Activated CD8-positive, alpha-beta T cell treated with anti-CD3 and anti-CD28 coated beads, Interleukin-2, amount 10 ng/mL, durations not matched to agents 7 days and 5 days (primary cell): ENCODE measurements around the gene SLC4A11. TPM values are rescaled to one million over a fixed set of nuclear protein-coding genes. Genes with fewer than 3 reads are reported as not detected.
A peak's percentile ranks its signal among the peaks of the same experiment; 100 is the strongest.

Source experiments
- ATAC-seq: fragments of 150-1000 bp; cut with Tn5 transposase; one replicate; pipeline ENCODE4 v1.10.0; 2021; ENCODE audit warnings: moderate library complexity
- CTCF ChIA-PET: fragments of 350-600 bp; sonication (Branson Sonifier 250); formaldehyde crosslinking; loops from one replicate; lab custom pipeline; 2021; ENCODE audit warnings: antibody characterized with exemption; lab: Charles Lee
- POLR2A ChIA-PET: fragments of 350-600 bp; sonication (Branson Sonifier 250); formaldehyde crosslinking; loops from one replicate; lab custom pipeline; 2021; ENCODE audit warnings: antibody characterized with exemption; lab: Charles Lee
- DNase-seq: peaks from one replicate; pipeline ENCODE4 v3.0.0-alpha.2; 2020
- H3K27ac Mint-ChIP-seq: one replicate; pipeline ENCODE4 v1.8.0; 2021; ENCODE audit warnings: mild to moderate bottlenecking, mixed read lengths
- H3K27me3 Mint-ChIP-seq: one replicate; pipeline ENCODE4 v1.8.0; 2021; ENCODE audit warnings: low read depth, mixed read lengths
- H3K36me3 Mint-ChIP-seq: one replicate; pipeline ENCODE4 v1.8.0; 2021; ENCODE audit warnings: low read depth, mixed read lengths
- H3K4me1 Mint-ChIP-seq: one replicate; pipeline ENCODE4 v1.8.0; 2021; ENCODE audit warnings: low read depth, mixed read lengths
- H3K4me3 Mint-ChIP-seq: one replicate; pipeline ENCODE4 v1.8.0; 2021; ENCODE audit warnings: mild to moderate bottlenecking, mixed read lengths
- H3K9me3 Mint-ChIP-seq: one replicate; pipeline ENCODE4 v1.8.0; 2022; ENCODE audit warnings: mixed read lengths; ENCODE audit not compliant: insufficient read depth
- total RNA-seq, 2 experiments: library from RNA; stranded (reverse); gene quantifications; one replicate each; pipeline ENCODE4 v1.2.3, GENCODE V29; 2021

The SLC4A11 gene
- total RNA-seq, 2 experiments from 2014 or later: 1.6 to 2.8 TPM

- ChIA-PET CTCF (no interaction called here), POLR2A (no interaction called here)
- Mint-ChIP-seq H3K4me1 (peaks cover 14% of the 10 kb centered on the region), H3K27ac (no peak overlapping the region), H3K9me3 (no peaks in the 10 kb centered on the region), H3K4me3 (no peak overlapping the region), H3K36me3 (no peaks in the 10 kb centered on the region), H3K27me3 (peaks cover 52% of the 10 kb centered on the region)
- DNase-seq (no peak), ATAC-seq (no peak)
Observed at GRCh38 chr20:3245156-3245555, 6.2 kb upstream of the SLC4A11 start.

- Mint-ChIP-seq H3K27ac (no peak overlapping the region), H3K9me3 (no peaks in the 10 kb centered on the region), H3K4me1 (peaks cover 20% of the 10 kb centered on the region), H3K36me3 (no peaks in the 10 kb centered on the region), H3K4me3 (no peak overlapping the region), H3K27me3 (peaks cover 52% of the 10 kb centered on the region)
- ATAC-seq (no peak), DNase-seq (no peak)
- CTCF ChIA-PET: no interaction called here
- POLR2A ChIA-PET: no interaction called here
Observed at GRCh38 chr20:3244613-3245012, 5.6 kb upstream of the SLC4A11 start.

GRCh38 chr20:3243718-3244358, 4.8 kb upstream of the SLC4A11 start:
- Mint-ChIP-seq H3K4me1 (peaks cover 19% of the 10 kb centered on the region), H3K27me3 (peaks cover 53% of the 10 kb centered on the region), H3K9me3 (no peaks in the 10 kb centered on the region), H3K4me3 (no peak overlapping the region), H3K36me3 (no peaks in the 10 kb centered on the region), H3K27ac (no peak overlapping the region)
- no peak for DNase-seq
- POLR2A ChIA-PET: interaction anchor here (0.7 kb wide), 1 partner anchor 450 kb away, joined by 3 read pairs; no protein-coding TSS in a partner anchor
- no peak for ATAC-seq
- CTCF ChIA-PET: no interaction called here

- Mint-ChIP-seq H3K4me1 (peaks cover 13% of the 10 kb centered on the region), H3K27ac (no peak overlapping the region), H3K4me3 (no peak overlapping the region), H3K36me3 (no peaks in the 10 kb centered on the region), H3K9me3 (no peaks in the 10 kb centered on the region), H3K27me3 (peaks cover 50% of the 10 kb centered on the region)
- POLR2A ChIA-PET: interaction anchor here (0.6 kb wide), 1 partner anchor 748 kb away, joined by 4 read pairs; no protein-coding TSS in a partner anchor
- CTCF ChIA-PET: no interaction called here
- DNase-seq (no peak), ATAC-seq (no peak)
Observed at GRCh38 chr20:3242172-3242692, 3.2 kb upstream of the SLC4A11 start.

- H3K27me3 Mint-ChIP-seq: peaks cover 56% of the 10 kb centered on the region
- no peak for DNase-seq
- peak overlapping the region; percentile 34 for H3K4me3 Mint-ChIP-seq
- H3K27ac Mint-ChIP-seq: no peak overlapping the region
- no peak for ATAC-seq
- CTCF ChIA-PET: no interaction called here
- POLR2A ChIA-PET: interaction anchor here (0.6 kb wide), 1 partner anchor 54 kb away, joined by 3 read pairs; no protein-coding TSS in a partner anchor
- H3K9me3 Mint-ChIP-seq: no peaks in the 10 kb centered on the region
- H3K36me3 Mint-ChIP-seq: no peaks in the 10 kb centered on the region
- H3K4me1 Mint-ChIP-seq: peaks cover 13% of the 10 kb centered on the region
Observed at GRCh38 chr20:3240776-3241363, 1.9 kb upstream of the SLC4A11 start.

- Mint-ChIP-seq H3K9me3 (no peaks in the 10 kb centered on the region), H3K36me3 (no peaks in the 10 kb centered on the region), H3K4me3 (peak overlapping the region; percentile 82), H3K27ac (no peak overlapping the region), H3K27me3 (peaks cover 54% of the 10 kb centered on the region), H3K4me1 (peaks cover 13% of the 10 kb centered on the region)
- no peak for ATAC-seq
- peak; percentile 31 for DNase-seq
- POLR2A ChIA-PET: interaction anchor here (0.6 to 1.1 kb wide), 3 partner anchors 12 to 229 kb away, joined by 3 to 4 read pairs (median 3); no protein-coding TSS in a partner anchor
- CTCF ChIA-PET: interaction anchor here (0.9 to 1.4 kb wide), 3 partner anchors 21 to 77 kb away, joined by 3 to 5 read pairs (median 4); no protein-coding TSS in a partner anchor
Observed at GRCh38 chr20:3239867-3240775, 1.1 kb upstream of the SLC4A11 start.

GRCh38 chr20:3238616-3239025, 369 bp downstream of the SLC4A11 start:
- H3K27me3 Mint-ChIP-seq: peaks cover 48% of the 10 kb centered on the region
- POLR2A ChIA-PET: interaction anchor here (1.1 kb wide), 1 partner anchor 227 kb away, joined by 3 read pairs; no protein-coding TSS in a partner anchor
- DNase-seq: peak; percentile 76
- no peak overlapping the region for H3K27ac Mint-ChIP-seq
- no peaks in the 10 kb centered on the region for H3K9me3 Mint-ChIP-seq
- H3K36me3 Mint-ChIP-seq: no peaks in the 10 kb centered on the region
- CTCF ChIA-PET: interaction anchor here (0.9 to 1.4 kb wide), 3 partner anchors 16 to 78 kb away, joined by 3 to 5 read pairs (median 4); no protein-coding TSS in a partner anchor
- H3K4me3 Mint-ChIP-seq: peak overlapping the region; percentile 78
- peaks cover 13% of the 10 kb centered on the region for H3K4me1 Mint-ChIP-seq
- ATAC-seq: peak; percentile 76

- CTCF ChIA-PET: interaction anchor here (0.9 to 1.4 kb wide), 2 partner anchors 15 to 79 kb away, joined by 3 to 5 read pairs; no protein-coding TSS in a partner anchor
- DNase-seq (peak; percentile 27), ATAC-seq (peak; percentile 32)
- H3K27ac Mint-ChIP-seq: no peak overlapping the region
- peaks cover 13% of the 10 kb centered on the region for H3K4me1 Mint-ChIP-seq
- H3K27me3 Mint-ChIP-seq: peaks cover 46% of the 10 kb centered on the region
- H3K4me3 Mint-ChIP-seq: peak overlapping the region; percentile 78
- no peaks in the 10 kb centered on the region for H3K9me3 Mint-ChIP-seq
- POLR2A ChIA-PET: no interaction called here
- H3K36me3 Mint-ChIP-seq: no peaks in the 10 kb centered on the region
Observed at GRCh38 chr20:3237958-3238615, 903 bp downstream of the SLC4A11 start.

GRCh38 chr20:3237011-3237957, 1.7 kb downstream of the SLC4A11 start:
- ATAC-seq (no peak), DNase-seq (no peak)
- H3K9me3 Mint-ChIP-seq: no peaks in the 10 kb centered on the region
- H3K4me3 Mint-ChIP-seq: peak overlapping the region; percentile 16
- ChIA-PET CTCF (no interaction called here), POLR2A (no interaction called here)
- H3K27me3 Mint-ChIP-seq: peaks cover 44% of the 10 kb centered on the region
- H3K27ac Mint-ChIP-seq: no peak overlapping the region
- H3K36me3 Mint-ChIP-seq: no peaks in the 10 kb centered on the region
- H3K4me1 Mint-ChIP-seq: peaks cover 13% of the 10 kb centered on the region

- ATAC-seq (no peak), DNase-seq (no peak)
- peaks cover 10% of the 10 kb centered on the region for H3K4me1 Mint-ChIP-seq
- POLR2A ChIA-PET: no interaction called here
- H3K36me3 Mint-ChIP-seq: no peaks in the 10 kb centered on the region
- H3K9me3 Mint-ChIP-seq: no peaks in the 10 kb centered on the region
- H3K27me3 Mint-ChIP-seq: peaks cover 32% of the 10 kb centered on the region
- no peak overlapping the region for H3K27ac Mint-ChIP-seq
- no peak overlapping the region for H3K4me3 Mint-ChIP-seq
- CTCF ChIA-PET: no interaction called here
Observed at GRCh38 chr20:3235666-3236324, 3.2 kb downstream of the SLC4A11 start.
